Left ventricle myocardium inferior (tissue), 1 donor: ENCODE results near the gene ADSS1. TPM values are rescaled to one million over a fixed set of nuclear protein-coding genes. Genes with fewer than 3 reads are reported as not detected.

Experiments
- DNase-seq: peaks from one replicate; pipeline ENCODE4 v3.0.0-alpha.2; 2020
- H3K27ac ChIP-seq: fragments of 200-600 bp; replicated peaks from 2 replicates; pipeline ENCODE4 v1.8.0; 2021
- H3K27me3 ChIP-seq: fragments of 200-600 bp; 2 replicates; pipeline ENCODE4 v1.8.0; 2021; ENCODE audit warnings: low read depth
- H3K36me3 ChIP-seq: fragments of 200-600 bp; 2 replicates; pipeline ENCODE4 v1.8.0; 2021
- H3K4me1 ChIP-seq: fragments of 200-600 bp; 2 replicates; pipeline ENCODE4 v1.8.0; 2021
- H3K4me3 ChIP-seq: fragments of 200-600 bp; 2 replicates; pipeline ENCODE4 v1.8.0; 2021; ENCODE audit warnings: mild to moderate bottlenecking, moderate library complexity
- H3K9me3 ChIP-seq: fragments of 200-600 bp; replicated peaks from 2 replicates; pipeline ENCODE4 v1.8.0; 2021
- CTCF ChIP-seq: fragments of 200-600 bp; IDR thresholded peaks from 2 replicates; pipeline ENCODE4 v1.8.0; 2021; ENCODE audit warnings: antibody characterized with exemption, mild to moderate bottlenecking, borderline replicate concordance
- intact Hi-C: fragments of 100-400 bp; cut with micrococcal nuclease; formaldehyde crosslinking; loops from one replicate; pipeline ENCODE4 v1.11.0; 2022
- total RNA-seq: library from RNA; stranded (reverse); fragmentation: NEBNext Ultra II Directional; extraction: Animal tissue kit (Norgen Biotek cat#: 25700); gene quantifications from one replicate; pipeline ENCODE4 v1.2.1, GENCODE V29; 2021
- donor health status: DM: no; HTN: yes; CAD: no; lungs with severe emphysema.

Gene ADSS1
- total RNA-seq, 1 donor from 2014 or later = 218 TPM

GRCh38 chr14:104786091-104786586, 62.1 kb downstream of the ADSS1 start:
- no peak overlapping the region for H3K27ac ChIP-seq
- no peak for DNase-seq
- peaks cover 31% of the 10 kb centered on the region for H3K36me3 ChIP-seq
- no peak overlapping the region for H3K4me3 ChIP-seq
- no peaks in the 10 kb centered on the region for H3K9me3 ChIP-seq
- TF ChIP-seq CTCF = no peak
- intact Hi-C loops = no loop called here
- H3K27me3 ChIP-seq = no peaks in the 10 kb centered on the region
- peaks cover 58% of the 10 kb centered on the region for H3K4me1 ChIP-seq

GRCh38 chr14:104786726-104787675, 63.0 kb downstream of the ADSS1 start:
- H3K4me1 ChIP-seq = peaks cover 67% of the 10 kb centered on the region
- H3K27me3 ChIP-seq = no peaks in the 10 kb centered on the region
- intact Hi-C loops = no loop called here
- no peak for DNase-seq
- H3K9me3 ChIP-seq = no peaks in the 10 kb centered on the region
- H3K27ac ChIP-seq = peak overlapping the region; percentile 27
- TF ChIP-seq CTCF = no peak
- no peak overlapping the region for H3K4me3 ChIP-seq
- peaks cover 40% of the 10 kb centered on the region for H3K36me3 ChIP-seq

- intact Hi-C loops = no loop called here
- H3K27ac ChIP-seq = peak overlapping the region; percentile 22
- no peak overlapping the region for H3K4me3 ChIP-seq
- no peak for TF ChIP-seq CTCF
- peak; percentile 53 for DNase-seq
- no peaks in the 10 kb centered on the region for H3K9me3 ChIP-seq
- peaks cover 74% of the 10 kb centered on the region for H3K4me1 ChIP-seq
- H3K36me3 ChIP-seq = peaks cover 43% of the 10 kb centered on the region
- H3K27me3 ChIP-seq = no peaks in the 10 kb centered on the region
These were observed 63.7 kb downstream of the ADSS1 start for GRCh38 chr14:104787736-104788135.

- peak overlapping the region; percentile 22 for H3K27ac ChIP-seq
- DNase-seq = no peak
- no peaks in the 10 kb centered on the region for H3K9me3 ChIP-seq
- peaks cover 43% of the 10 kb centered on the region for H3K36me3 ChIP-seq
- H3K27me3 ChIP-seq = no peaks in the 10 kb centered on the region
- intact Hi-C loops = no loop called here
- H3K4me1 ChIP-seq = peaks cover 80% of the 10 kb centered on the region
- H3K4me3 ChIP-seq = no peak overlapping the region
- no peak for TF ChIP-seq CTCF
These were observed 64.3 kb downstream of the ADSS1 start for GRCh38 chr14:104788161-104788818.

GRCh38 chr14:104788873-104789663, 65.0 kb downstream of the ADSS1 start:
- H3K9me3 ChIP-seq = no peaks in the 10 kb centered on the region
- peaks cover 87% of the 10 kb centered on the region for H3K4me1 ChIP-seq
- no peak overlapping the region for H3K27ac ChIP-seq
- intact Hi-C loops = no loop called here
- no peaks in the 10 kb centered on the region for H3K27me3 ChIP-seq
- TF ChIP-seq CTCF = no peak
- peaks cover 43% of the 10 kb centered on the region for H3K36me3 ChIP-seq
- no peak overlapping the region for H3K4me3 ChIP-seq
- DNase-seq = no peak
